ENCODE data around the gene NEMP2. TPM values are rescaled to one million over a fixed set of nuclear protein-coding genes. Genes with fewer than 3 reads are reported as not detected.

Gene NEMP2
- total RNA-seq, 2 donors from 2014 or later = 22.3 to 22.9 TPM

Other genes starting within 250 kb of the NEMP2 start
- gene HIBCH, start 214.9 kb downstream of the NEMP2 start, total RNA-seq = 10 to 100 TPM; 15.2 to 23.8 TPM
- 10 to 100 TPM; 19.4 TPM for gene INPP1, start 191.1 kb downstream of the NEMP2 start, total RNA-seq
- 10 to 100 TPM; 51.9 to 57.8 TPM for gene MFSD6, start 126.4 kb downstream of the NEMP2 start, total RNA-seq
- gene NAB1, start 114.4 kb upstream of the NEMP2 start, total RNA-seq = 10 to 100 TPM; 42.8 to 61.3 TPM